BE2C (cell line): ENCODE results near the gene SOX4.
A peak's percentile ranks its signal among the peaks of the same experiment; 100 is the strongest.

Experiments
- DNase-seq: peaks from one replicate; pipeline ENCODE4 v3.0.0-alpha.2; 2020
- H3K27me3 ChIP-seq: fragments of 250-450 bp; sonication (Bioruptor Pico); 2 replicates; pipeline ENCODE4 v1.5.1; 2020; ENCODE audit warnings: mild to moderate bottlenecking
- H3K36me3 ChIP-seq: fragments of 250-450 bp; sonication (Bioruptor Pico); 2 replicates; pipeline ENCODE4 v1.5.1; 2020; ENCODE audit warnings: mild to moderate bottlenecking
- H3K4me1 ChIP-seq: fragments of 250-450 bp; sonication (Bioruptor Pico); 2 replicates; pipeline ENCODE4 v1.5.1; 2020
- H3K4me3 ChIP-seq: 2 replicates; pipeline ENCODE4 v1.5.1; 2011; ENCODE audit warnings: low read depth, low read length
- H3K9me3 ChIP-seq: fragments of 250-450 bp; sonication (Bioruptor Pico); 2 replicates; pipeline ENCODE4 v1.5.1; 2020
- TF ChIP-seq, protein P1 (sequence below): IDR thresholded peaks from 2 replicates; pipeline ENCODE4 v1.5.1; 2012; ENCODE audit warnings: mild to moderate bottlenecking, low read depth, low read length

SOX4 gene

DNA sequence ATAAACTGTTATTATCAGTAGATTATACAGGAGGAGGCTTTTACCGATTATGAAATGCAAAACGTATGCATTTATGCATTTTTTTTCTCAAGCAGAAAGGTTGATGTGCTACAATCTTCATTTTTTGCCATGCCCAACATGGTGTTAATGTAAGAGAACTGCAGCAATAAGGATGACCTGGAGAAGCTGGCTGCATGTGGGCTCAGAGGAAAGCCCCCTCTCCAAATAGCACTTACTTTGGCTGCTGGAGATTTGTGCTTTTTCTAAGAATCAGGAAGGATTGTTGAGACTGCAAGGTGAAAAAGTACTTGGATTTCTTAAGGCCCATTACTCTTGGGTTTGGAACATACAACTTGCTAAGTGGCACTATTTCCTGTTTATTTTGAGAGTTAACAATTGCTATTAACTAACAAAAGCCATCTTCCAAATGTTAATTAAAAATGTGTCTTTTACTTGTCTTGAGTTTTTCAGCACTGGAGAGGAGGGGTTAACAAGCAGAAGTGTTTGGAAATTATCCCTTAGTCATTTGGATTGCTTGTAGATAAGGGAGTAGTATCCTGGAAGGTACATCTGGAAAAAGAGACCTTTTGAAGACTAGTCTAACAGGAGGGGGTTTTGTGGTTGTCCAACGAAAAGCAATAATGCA, 5.6 kb downstream of the SOX4 start:
- TF ChIP-seq, protein P1, sequence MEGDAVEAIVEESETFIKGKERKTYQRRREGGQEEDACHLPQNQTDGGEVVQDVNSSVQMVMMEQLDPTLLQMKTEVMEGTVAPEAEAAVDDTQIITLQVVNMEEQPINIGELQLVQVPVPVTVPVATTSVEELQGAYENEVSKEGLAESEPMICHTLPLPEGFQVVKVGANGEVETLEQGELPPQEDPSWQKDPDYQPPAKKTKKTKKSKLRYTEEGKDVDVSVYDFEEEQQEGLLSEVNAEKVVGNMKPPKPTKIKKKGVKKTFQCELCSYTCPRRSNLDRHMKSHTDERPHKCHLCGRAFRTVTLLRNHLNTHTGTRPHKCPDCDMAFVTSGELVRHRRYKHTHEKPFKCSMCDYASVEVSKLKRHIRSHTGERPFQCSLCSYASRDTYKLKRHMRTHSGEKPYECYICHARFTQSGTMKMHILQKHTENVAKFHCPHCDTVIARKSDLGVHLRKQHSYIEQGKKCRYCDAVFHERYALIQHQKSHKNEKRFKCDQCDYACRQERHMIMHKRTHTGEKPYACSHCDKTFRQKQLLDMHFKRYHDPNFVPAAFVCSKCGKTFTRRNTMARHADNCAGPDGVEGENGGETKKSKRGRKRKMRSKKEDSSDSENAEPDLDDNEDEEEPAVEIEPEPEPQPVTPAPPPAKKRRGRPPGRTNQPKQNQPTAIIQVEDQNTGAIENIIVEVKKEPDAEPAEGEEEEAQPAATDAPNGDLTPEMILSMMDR: no peak
- Histone ChIP-seq H3K9me3 (no peaks in the 10 kb centered on the region), H3K4me3 (peak overlapping the region; percentile 89), H3K27me3 (no peaks in the 10 kb centered on the region), H3K4me1 (no peaks in the 10 kb centered on the region), H3K36me3 (peaks cover 57% of the 10 kb centered on the region)
- DNase-seq: no peak

DNA sequence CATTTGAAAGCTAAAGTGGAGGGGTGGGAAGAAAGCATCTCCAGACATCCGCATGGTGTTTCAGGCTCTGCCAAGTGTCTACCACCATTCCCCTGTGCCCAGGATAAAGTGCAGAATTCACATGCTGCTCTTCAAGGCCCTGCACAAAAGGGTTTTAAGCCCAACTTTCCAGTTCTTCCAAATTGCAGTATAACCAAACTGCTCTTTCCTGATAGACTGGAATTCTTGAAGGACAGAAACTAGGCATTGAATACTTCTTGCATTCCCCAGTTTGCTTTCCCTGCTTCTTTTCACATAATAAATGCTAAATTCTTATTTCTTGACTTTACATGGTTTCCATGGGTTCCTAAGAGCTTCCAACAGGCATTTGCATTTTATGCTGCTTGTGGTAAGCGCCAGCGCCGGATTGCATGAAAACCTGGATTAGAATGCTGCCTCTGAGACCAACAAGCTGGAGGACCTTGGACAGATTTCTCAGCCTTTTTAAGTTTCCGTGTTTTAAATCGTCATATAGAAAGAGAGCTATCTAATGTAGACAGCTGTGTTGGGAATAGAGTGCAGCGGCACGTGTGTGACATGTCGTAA, 7.9 kb downstream of the SOX4 start:
- DNase-seq: no peak
- H3K27me3 ChIP-seq: no peaks in the 10 kb centered on the region
- TF ChIP-seq, protein P1: no peak
- H3K36me3 ChIP-seq: peaks cover 36% of the 10 kb centered on the region
- no peaks in the 10 kb centered on the region for H3K9me3 ChIP-seq
- no peak overlapping the region for H3K4me3 ChIP-seq
- H3K4me1 ChIP-seq: no peaks in the 10 kb centered on the region

DNA sequence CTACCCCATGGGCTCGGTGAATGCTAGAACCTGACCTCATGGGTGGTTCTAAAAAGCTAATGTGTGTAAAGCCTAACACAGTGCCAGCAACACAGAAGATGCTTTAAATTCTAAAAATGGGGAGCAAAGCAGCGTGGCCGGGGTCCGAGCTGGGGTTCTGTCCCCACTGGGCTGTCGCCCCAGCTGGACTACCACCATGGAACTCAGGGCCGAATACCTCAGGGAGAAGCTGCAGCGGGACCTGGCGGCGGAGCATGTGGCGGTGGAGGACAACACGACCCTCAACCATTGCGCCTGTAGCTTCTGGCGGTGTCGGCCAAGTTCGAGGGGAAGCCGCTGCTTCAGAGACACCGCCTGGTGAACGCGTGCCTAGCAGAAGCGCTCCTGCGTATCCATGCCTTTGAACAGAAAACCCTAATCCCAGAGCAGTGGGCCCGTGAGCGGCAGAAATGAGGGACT, 8.4 kb downstream of the SOX4 start:
- Histone ChIP-seq H3K4me1 (no peaks in the 10 kb centered on the region), H3K36me3 (peaks cover 33% of the 10 kb centered on the region), H3K4me3 (no peak overlapping the region), H3K27me3 (no peaks in the 10 kb centered on the region), H3K9me3 (no peaks in the 10 kb centered on the region)
- peak; percentile 38 for DNase-seq
- TF ChIP-seq, protein P1: no peak

DNA sequence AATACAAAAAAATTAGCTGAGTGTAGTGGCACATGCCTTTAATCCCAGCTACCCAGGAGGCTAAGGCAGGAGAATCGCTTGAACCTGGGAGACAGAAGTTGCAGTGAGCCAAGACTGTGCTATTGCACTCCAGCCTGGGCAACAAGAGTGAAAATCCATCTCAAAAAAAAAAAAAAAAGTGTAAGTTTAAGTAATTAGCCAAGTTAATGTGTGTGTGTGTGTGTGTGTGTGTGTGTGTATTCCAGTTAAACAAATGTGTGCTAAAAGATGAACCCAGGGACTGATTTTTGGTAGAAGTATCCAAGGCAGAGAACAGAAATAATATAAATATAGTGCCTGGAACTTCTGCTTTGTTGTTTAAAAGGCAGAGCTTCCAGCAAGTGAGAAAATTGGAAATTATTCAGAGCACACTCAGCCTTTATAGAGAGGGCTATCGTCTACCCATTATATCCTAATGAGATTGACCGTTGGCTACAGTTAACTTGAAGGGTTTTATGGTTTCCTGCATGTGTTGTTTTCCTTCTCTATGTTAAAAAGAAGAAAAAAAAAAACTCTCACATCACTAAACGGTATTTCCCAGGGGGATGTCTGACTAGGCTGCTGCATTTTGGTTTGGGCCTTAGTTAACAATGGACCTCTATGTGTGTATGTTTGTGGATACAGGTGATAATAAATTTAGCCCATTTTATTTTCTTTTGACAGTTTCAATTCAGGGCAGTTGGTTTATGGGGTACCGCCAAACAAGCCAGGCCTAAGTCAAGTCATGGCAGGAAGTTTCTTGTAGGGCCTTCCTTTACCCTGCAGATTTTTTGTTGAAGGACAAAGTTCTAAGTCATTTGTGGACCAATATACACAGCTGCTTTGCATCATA, 9.8 kb downstream of the SOX4 start:
- Histone ChIP-seq H3K27me3 (no peaks in the 10 kb centered on the region), H3K4me1 (no peaks in the 10 kb centered on the region), H3K4me3 (no peak overlapping the region), H3K36me3 (peaks cover 25% of the 10 kb centered on the region), H3K9me3 (no peaks in the 10 kb centered on the region)
- TF ChIP-seq, protein P1: no peak
- DNase-seq: no peak

DNA sequence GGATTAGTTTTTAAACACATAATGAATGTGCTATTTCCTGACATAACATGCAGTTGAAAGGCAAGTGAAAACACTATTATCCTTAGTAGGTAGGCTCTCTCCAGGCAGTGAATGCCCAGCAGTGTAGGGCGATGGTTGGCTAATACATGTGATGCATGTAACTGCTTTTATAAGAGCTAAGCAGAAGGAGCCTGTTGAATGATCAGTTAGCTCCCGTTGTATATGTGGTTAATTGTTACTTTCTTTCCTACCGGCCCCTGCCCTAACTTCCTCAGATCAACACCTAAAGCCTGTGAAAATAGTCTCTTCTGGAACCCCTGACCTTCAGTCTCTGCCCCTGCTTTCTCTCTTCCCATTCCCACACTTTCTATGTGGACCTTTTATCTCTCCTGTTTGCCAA, 10.5 kb downstream of the SOX4 start:
- TF ChIP-seq, protein P1: no peak
- no peaks in the 10 kb centered on the region for H3K27me3 ChIP-seq

More for the DNA sequence above, 10.5 kb downstream of the SOX4 start:
- Histone ChIP-seq H3K4me1 (no peaks in the 10 kb centered on the region), H3K9me3 (no peaks in the 10 kb centered on the region), H3K4me3 (no peak overlapping the region), H3K36me3 (peaks cover 17% of the 10 kb centered on the region)
- DNase-seq: no peak
